Glomerular visceral epithelial cell (primary cell): ENCODE measurements around the gene FAM20C.
"Not testable (repeated sequence)": the region's sequence is repeated elsewhere in the genome, so short reads cannot be mapped to it uniquely, and the experiment has no call there.

ENCODE experiments used
- DNase-seq: peaks from one replicate; pipeline ENCODE4 v3.0.0-alpha.2; 2016; ENCODE audit errors: extremely low spot score

The FAM20C gene

GRCh38 chr7:290554-291372 lies 98.4 kb downstream of the FAM20C start:
- no peak for DNase-seq

- DNase-seq, result peak; percentile 72
Observed at GRCh38 chr7:291373-292092, 99.2 kb downstream of the FAM20C start.

- no peak for DNase-seq
Observed at GRCh38 chr7:292226-292625, 99.9 kb downstream of the FAM20C start.

GRCh38 chr7:292826-293225 lies 100.5 kb downstream of the FAM20C start:
- DNase-seq, result no peak

GRCh38 chr7:293681-294439 lies 101.5 kb downstream of the FAM20C start:
- DNase-seq, result no peak

GRCh38 chr7:294440-295154 lies 102.2 kb downstream of the FAM20C start:
- no peak for DNase-seq

- no peak for DNase-seq
Observed at GRCh38 chr7:295155-296154, 103.1 kb downstream of the FAM20C start.

GRCh38 chr7:296373-296945 lies 104.1 kb downstream of the FAM20C start:
- DNase-seq, result no peak

- DNase-seq, result not testable (repeated sequence)
Observed at GRCh38 chr7:297141-297540, 104.8 kb downstream of the FAM20C start.

- no peak for DNase-seq
Observed at GRCh38 chr7:297611-298374, 105.4 kb downstream of the FAM20C start.

- DNase-seq, result no peak
Observed at GRCh38 chr7:298375-298702, 106.0 kb downstream of the FAM20C start.

GRCh38 chr7:298743-299142 lies 106.4 kb downstream of the FAM20C start:
- no peak for DNase-seq

GRCh38 chr7:299169-299568 lies 106.8 kb downstream of the FAM20C start:
- no peak for DNase-seq

GRCh38 chr7:299628-300027 lies 107.3 kb downstream of the FAM20C start:
- no peak for DNase-seq

- no peak for DNase-seq
Observed at GRCh38 chr7:300048-300447, 107.7 kb downstream of the FAM20C start.

GRCh38 chr7:300546-301290 lies 108.3 kb downstream of the FAM20C start:
- DNase-seq, result no peak

GRCh38 chr7:301291-302053 lies 109.1 kb downstream of the FAM20C start:
- DNase-seq, result no peak
